Measurements from ENCODE around the gene RASD2.

Gene RASD2

DNA sequence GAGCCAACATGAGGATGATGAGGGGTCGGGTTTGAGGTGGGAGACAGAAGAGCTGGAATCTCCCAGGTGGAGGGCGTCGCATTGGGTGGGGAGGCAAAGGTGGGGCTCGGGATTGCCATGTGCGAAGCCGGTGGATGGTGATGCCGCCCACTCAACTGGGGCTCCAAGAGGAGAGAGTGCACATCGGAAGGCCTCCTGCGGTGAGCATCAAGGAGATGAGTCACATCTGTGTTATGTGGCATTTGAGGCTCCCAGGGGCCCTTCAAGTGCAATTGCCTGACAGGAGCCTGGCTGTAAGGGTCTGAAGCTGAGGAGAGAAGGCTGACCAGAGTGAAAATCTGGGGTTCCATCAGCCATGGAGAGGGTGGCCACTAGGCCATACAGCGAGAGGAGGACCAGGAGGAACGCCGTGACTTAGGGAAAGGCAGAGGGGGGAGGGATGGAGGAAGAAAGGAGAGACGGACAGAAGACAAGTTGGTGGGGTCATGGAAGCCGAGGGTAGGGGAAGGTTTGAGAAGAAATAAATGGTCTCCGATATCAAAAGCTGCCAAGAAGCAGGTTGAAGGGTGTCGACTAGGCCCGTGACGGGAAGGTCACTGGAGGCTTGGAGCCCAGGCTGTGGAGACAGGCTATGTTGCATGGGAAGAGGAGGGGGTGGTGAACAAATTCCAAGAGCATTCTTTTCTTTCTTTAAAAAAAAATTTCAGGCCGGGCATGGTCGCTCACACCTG lies 21.3 kb downstream of the RASD2 start:
- no peak for FAIRE-seq

DNA sequence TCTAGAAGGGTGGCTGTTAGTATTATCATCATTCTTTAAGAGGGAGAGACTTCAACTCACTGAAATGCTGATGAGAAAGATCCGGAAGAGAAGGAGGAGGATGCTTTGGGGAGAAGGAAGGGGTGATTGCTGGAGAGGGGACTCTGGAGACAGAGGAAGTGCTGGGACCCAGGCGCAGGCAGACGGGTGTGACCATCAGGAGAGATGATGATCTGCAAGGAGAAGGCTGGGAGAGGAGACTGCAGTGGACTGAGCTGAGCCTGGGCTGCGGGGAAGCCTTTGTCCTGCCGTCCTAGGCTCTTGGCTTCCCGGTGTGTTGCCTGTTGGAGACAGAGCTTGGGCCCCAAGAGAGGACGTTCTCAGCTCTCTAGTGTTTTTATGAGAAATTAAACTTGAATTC lies 22.6 kb downstream of the RASD2 start:
- FAIRE-seq, result no peak

DNA sequence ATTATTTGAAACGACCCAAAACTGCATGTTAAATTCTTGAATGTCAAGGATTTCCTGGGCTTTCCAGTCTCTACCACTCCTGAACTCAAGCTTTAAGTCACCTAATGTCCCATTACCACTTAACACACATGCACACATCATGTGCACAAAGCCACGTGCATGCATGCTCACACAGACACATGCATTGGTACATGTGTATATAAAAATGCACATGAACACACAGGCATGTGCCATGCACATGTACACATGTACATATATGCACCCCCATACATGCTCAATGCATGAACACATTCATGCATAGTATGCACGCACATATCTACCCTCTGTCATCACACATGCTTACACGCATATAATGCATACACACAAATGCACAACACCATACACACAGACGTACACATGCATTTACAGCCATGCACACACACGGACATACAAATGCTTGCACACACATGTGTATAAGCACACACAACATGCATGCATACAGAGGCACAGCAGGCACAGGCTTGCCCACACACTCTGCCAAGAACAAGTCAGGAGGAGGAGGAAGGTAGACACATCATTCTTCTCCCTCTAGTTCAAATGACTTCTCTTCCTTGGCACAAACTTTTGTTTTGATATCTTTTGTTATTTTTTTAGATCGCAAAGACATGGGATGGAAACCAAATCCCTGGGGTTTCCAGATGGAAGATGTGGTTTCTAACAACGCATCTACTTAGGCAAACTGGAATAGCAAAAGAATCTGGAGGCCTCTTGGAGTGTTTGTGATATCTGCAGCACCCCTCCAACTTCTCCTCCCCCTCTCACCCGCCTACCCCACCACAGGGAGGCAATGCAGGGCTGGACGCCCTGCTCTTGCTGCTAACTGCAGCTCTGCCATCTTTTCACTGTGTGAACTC lies 24.6 kb downstream of the RASD2 start:
- no peak for FAIRE-seq

DNA sequence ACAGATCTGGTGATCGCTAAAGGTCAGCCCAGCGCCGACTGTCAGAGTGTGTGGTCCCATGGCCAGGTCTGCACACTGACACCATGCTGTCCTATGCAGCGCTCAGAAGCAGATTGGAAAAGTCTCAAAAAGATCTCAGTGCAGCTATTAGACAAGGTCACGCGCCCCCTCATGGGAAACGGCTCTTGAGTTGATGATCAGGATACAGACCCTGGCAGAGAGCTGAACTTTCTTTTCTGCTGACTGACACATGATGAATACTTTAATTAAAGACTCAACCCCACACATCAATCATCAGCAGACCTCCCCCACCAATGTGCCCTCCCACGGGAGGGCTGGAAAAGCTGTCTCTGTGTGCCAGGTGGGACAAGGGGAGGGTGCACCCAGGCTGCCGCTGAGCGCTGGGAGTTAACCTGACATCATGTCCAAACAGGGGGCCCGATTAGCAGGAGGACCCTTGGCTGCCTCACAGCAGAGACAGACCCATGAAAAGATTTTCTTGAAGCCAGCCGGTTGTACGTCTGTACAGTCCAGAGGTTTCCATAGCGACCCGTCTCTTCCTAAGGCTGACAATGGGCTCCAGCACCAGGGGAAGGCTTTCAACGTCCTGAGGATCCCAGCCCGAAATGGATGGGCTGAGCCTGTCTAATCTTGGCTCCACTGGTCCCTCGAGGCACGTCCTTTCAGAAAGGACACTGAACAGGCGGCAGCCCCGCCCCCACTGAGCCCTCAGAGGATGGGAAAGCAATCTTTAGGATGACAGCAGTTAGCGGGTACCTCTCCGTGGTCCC lies 26.9 kb downstream of the RASD2 start:
- no peak for FAIRE-seq

DNA sequence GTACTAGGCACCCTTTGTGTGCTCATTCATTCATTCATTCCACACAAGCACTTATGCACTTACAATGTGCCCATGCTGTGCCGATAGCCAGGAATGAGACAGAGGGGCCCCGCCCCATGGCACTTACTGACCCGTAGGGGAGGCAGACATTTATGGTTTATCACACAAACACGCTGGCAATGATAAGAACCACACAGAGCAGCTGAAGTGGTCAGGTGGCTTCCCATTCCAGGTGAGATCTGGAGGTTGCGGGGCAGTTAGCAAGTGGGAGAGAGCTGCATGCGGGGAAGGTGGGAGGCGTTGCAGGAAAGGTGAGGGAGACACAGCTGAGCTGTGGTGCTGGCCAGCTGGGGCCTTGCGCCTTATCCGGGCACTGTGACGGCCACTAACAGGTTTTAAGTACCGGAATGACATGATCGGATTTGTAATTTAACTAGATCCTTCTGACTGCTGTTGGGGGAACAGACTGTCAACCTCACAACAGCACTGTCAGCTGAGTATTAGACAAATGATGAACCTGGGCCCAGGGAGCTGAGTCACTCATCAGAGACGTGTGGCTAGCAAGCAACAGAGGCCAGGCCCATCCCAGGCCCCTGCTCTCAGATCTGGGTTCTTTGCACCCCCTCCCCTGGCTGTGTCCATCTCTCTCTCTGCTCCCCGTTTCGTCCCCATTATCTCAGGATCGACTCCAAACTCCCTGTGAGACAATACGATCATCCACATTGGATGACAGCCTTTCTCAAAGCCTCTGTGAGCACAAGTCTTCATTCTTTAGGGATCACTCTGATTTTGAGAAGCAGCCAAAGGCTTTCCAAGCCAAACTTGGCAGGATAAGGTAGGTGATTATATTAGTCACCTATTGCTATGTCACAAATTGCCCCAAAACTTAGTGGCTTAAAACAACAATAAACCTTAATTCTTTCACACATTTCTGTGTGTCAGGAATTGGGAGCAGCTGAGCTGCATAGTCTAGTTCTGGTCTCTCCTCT lies 28.4 kb downstream of the RASD2 start:
- no peak for FAIRE-seq

DNA sequence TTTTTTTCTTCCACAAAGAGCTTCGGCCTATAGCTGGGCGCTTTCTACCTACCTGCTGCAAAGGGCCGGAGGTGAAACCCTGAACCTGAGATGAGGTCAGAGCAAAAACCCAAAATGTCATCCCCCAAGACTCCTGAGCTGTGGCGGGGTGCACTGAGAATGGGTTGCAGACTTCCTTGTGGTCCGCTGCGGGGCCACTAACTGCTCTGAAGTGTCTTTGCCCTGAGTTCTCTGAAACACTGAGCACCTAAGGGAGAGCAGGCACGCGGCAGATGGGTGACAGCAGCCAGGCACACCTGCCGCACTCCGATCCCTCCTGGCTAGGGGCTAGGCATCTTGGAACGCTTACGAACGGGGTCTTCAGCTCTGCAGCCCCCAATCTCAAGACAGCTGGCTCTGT lies 29.3 kb downstream of the RASD2 start:
- FAIRE-seq, result no peak

DNA sequence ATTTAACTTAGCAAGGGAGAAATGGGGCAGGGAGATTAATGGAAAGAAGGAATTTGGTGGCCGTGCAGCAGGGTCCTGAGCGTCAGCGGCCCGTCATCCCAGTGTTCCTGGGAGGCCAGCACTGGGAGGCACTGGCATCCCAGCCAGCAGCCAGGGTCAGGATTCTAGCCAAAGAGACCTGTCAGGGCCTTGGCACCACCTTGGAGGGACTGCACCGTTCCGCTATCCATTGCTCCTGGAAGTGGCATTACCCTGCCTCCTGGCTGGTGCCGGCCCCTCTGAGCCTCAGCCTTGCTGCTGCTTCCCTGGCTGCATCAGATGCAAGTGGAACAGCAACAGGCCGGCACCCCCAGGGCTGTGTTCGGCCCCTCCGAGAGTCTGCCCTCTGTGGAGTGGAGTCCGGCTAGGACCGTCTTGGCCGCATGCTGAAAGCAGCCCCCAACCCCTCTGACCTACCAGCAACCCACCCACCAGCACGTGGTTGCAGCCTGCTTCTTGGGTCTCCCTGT lies 30.1 kb downstream of the RASD2 start:
- FAIRE-seq, result no peak

DNA sequence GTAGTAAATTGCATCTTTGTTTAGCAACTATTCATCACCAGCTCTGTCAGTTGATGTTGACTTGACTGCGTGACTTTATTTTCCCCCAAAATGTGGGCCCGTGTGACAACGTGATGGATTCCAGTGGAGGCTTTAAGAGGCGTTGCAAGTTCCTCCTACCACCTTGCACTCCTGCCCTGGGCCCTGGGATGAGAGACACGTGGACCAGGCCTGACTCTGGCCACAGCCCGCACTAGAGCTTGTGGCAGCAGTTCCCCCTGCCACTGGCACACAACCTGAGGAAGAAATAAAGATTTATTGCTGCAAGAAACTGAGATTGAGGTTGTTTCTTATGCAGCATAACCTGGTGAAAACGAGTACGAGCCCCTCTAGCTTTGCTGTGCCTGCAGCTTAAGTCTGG lies 31.9 kb downstream of the RASD2 start:
- FAIRE-seq, result no peak

DNA sequence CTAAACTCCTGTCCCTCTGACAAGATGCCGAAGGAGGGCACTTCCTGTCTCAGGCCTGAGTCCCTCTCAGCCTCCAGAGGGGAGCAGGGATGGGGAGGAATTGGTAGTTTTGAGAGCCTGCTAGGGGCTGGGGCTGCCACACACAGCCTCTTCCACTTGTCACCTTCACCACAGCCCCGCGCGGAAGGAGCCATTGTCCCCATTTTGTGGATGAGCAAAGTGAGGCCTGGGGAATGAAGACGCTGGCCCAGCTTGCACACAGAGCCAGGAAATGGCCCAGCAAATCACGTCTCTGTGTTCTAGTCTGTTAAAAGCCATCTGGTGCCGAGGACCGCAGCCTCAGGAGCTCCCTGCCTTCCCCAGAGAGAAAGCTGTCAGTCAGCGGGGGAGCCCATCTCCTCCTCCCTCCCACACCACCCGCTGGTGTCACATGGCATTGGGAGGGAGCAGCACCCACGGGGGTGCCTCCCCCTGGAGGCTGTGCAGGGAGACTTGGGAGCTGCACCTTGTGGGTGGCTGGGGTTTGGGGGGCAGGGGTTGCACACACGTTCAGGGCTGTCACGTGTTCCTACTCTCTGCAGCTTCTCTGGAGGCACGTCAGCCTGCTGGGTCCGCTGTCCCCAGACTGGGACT lies 34.6 kb downstream of the RASD2 start:
- FAIRE-seq, result no peak

DNA sequence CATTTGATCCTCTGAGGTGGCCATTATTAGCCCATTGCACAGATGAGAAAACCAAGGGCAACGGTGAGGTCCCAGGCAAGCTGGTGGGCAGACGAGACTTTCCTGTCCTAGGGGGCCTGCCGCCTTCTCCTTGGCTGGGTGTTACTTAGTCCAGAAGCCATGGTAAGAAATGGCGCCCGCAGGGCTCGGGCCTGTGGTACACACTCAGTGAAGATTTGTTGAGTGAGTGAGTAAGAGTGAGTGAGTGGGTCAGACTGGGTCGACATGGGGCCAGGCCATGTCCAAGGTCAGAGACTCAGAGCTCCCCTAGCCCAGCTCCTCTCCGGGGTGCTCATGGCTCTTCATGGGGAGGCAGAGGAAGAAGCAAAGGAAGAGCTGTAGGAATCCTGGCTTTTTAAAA lies 36.0 kb downstream of the RASD2 start:
- FAIRE-seq, result no peak

DNA sequence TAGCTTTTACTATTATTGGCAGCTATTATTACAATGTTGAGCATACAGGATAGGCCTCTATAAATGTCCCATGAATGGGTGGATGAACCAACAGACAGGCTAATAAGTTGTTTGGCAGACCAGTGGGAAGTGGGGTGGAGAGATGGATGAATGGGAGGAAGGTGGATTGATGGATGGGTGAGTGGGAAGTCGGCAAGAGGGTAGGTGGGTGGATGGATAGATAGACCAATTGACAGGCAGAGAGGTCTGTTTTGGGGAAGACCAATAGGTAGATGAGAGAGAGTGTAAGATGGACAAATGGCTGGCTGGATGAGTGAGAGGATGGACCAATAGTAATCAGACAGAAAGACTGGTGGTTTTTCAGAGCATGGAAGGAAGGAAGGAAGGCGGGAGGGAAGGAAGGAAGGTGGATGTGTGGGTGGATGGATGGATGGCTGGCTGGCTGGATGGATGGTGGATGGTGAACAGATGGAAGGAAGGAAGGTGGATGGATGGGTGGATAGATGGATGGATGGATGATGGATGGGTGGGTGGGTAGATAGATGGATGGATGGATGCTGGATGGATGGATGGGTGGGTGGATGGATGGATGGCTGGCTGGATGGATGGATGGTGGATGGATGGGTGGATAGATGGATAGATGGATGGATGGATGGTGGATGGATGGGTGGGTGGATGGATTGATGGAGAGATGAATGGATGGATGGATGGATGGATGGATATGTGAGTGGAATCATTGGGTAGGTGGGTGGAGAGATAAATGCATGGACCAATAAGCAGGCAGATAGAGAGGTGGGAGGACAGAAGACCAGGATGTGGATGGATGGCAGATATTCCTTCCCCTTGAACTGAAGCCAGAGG lies 37.4 kb downstream of the RASD2 start:
- no peak for FAIRE-seq

DNA sequence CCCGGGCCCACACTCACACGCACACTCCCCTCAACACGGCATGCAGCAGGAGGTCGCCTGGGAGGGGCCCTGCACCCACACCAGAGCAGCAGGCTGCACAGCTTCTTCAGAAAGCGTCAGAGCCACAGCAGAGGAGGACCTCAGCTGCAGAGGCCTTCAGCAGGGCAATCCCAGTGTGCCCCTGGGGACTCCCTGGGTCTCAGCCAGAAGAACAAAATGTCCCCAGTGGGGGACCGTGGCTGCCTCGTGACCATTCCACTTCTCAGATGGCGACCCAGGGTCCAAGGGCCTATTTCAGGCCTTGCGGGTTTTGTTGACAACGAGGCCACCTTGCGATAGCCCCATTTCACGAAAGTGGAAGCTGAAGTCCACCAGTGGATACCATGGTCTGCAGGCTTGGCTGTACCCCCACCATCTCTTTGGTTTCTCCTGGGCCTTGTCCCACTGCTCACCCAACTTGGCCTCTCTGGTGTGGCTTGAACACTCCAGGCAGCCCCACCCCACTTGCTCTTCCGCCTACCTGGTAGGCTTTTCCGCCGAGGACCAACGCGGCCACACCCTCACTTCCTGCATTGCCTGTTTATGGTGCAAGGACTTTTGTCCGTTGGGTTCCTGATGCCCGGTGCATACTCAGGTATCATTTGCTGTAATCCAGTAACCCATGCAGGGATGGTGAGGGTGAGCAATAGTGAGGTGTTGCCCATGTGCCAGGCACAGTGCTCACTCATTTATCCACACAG lies 38.4 kb downstream of the RASD2 start:
- no peak for FAIRE-seq

DNA sequence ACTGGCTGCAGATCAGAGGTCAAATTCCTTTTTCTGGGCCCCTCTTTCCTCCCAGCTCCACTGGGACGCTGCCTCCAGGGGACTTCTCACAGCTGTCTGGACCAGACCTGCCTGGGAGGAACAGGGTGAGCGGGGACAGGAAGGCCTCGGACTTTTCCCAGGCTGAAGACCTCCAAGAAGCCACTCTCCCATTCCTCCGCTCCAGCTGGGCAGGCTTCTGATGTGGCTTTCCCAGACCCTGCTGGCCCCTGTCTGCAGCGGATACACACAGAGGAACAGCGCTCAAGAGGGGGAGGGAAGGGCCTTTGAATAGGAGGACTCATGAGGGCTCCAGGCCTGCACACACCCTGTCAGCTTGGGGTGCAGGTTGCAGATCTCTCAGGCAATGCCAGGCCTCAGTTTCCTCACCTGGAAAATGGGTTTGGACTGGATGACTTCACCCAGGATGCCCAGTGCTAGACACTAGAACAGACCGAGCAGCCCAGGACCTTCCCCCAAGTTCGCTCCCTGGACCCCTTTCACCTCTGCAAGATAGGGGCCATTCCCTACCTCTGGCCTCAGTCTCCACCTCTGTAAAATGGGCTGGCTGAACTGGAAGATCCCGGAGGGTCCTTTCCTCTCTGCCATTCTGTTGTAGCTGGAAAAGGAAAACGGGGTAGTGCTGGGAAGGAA lies 39.9 kb downstream of the RASD2 start:
- FAIRE-seq, result no peak

DNA sequence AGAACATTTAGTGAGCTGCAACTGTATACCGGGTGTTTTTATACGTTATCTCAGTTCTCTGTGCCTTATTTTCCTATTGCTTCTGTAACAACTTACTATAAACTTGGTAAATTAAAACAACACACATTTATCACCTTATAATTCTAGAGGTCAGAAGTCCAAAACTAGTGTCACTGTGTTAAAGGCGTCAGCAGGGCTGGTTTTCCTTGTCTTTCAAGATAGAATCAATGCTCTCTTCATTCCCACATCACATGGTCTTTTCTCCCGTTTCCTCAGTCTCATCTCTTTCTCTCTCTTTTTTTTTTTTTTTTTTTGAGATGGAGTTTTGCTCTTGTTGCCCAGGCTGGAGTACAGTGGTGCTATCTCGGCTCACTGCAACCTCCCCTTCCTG lies 40.4 kb downstream of the RASD2 start:
- no peak for FAIRE-seq

DNA sequence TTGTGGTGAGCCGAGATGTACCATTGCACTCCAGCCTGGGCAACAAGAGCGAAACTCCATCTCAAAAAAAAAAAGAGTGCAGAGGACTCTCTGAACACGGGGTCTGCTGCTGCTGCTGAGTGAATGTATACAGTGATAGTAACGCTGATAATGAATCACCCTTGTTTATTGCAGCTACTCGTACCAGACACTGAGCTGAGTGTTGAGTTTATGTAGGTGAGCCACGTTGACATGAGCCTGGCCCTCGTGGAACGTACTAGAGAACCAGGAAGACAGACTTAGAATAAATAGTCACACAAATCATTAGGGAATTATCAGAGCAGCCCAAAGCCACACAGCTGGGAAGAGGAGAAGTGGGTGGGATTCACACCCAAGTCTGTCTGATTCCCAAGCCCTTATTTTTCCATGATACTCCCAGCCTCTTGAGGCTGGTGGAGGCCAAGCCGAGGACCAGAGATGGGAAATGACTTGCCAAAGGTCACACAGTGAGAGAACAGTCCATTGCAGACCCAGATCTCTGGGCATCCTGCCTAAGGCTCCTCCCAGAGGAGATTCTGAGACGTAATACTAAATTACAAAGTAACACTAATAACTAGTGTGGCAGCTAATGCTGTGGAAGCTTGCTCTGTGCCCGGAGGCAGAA lies 41.7 kb downstream of the RASD2 start:
- no peak for FAIRE-seq

DNA sequence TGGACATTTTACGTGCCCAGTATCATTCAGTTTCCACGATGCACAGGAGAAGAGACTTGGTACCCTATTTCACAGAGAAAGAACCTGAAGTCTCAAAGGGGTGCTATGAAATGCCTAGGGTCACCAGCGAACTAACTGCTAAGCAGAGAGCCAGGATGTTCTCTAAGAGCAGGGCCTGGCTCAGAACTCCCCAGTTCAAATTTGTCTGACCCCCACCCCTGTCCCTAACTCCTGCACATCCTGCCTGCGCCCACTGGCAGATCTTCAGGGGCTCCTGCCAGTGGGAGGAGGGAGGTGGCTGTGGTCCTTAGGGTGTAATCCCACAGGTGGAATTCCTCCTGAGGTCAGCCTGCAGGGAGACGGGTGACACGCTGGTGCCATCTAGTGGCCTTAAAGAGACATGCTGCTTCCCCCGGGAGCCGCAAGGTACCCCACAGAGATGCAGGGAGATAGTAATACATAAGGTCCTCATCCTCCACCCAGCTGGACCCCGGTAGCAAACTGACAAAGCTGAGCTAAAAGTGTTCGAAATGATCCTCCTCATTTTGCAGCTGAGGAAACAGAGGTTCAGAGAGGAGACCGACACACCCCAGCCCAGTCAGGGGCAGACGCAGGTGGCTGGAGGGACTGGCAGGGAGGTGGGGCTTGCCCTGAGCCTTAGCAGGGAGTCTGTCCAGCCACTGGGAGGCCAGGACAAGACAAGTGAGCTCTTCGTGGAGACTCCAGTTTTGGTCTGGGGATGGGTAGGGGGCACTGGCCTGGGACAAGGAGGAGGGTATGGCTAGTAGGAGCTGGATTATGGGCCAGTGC lies 42.4 kb downstream of the RASD2 start:
- FAIRE-seq, result no peak

DNA sequence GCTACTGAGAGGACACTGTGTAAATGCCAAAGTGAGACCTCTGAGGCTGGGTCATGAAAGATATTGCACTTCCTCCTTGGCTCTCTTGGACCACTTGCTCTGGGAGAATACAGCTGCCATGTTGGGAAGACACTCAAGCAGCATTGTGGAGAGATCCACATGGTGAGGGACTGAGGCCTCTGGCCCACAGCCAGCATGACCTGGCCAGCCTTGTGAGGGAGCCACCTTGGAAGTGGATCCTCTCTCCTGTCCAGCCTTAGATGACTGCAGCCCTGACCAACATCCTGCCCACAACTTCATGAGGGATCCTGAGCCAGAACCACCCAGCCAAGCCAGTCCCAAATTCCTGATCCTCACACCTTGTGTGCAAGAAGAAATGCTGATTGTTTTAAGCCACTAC lies 46.1 kb downstream of the RASD2 start:
- FAIRE-seq, result no peak

DNA sequence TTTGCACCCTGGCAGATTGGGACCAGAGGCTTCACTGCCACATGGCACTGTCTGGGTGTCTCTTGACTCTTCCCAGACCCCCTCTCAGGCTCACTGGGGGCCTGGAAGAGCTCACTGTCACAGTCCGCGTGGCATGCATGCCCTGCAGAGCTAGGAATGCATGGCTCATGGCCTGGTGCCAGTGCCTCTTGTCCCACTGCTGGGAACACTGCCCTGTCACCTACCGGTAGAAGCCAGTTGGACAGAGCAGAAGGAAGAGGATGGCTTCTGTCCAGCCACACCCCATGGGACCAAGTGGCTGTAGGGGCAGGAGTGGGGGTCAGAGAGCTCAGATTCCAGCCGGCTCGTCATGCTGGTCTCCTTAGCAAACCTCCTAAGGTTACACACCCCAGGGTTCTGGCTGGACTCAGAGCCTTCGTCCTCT lies 46.8 kb downstream of the RASD2 start:
- no peak for FAIRE-seq

Measured in TTC549 (cell line).